ENCODE data around the gene CAMTA1. TPM values are rescaled to one million over a fixed set of nuclear protein-coding genes. Genes with fewer than 3 reads are reported as not detected.

CAMTA1 gene
- total RNA-seq, 2 donors from 2014 or later: 109 to 128 TPM

GRCh38 chr1:7644086-7644485 lies 858.8 kb downstream of the CAMTA1 start:
- intact Hi-C loops (cut with DNase I): loop anchor here (10.0 kb wide), 3 partner anchors 189 to 919 kb away; no protein-coding TSS in a partner anchor
- ATAC-seq: no peak
- DNase-seq: no peak

- intact Hi-C loops (cut with DNase I): loop anchor here (5.0 to 10.0 kb wide), 4 partner anchors 63 to 920 kb away; no protein-coding TSS in a partner anchor
- peak; percentile 62 for DNase-seq
- ATAC-seq: peak; percentile 69 to 72
These were observed 859.9 kb downstream of the CAMTA1 start for GRCh38 chr1:7644961-7645750.

GRCh38 chr1:7645751-7646048 lies 860.4 kb downstream of the CAMTA1 start:
- no peak for DNase-seq
- ATAC-seq: no peak
- intact Hi-C loops (cut with DNase I): loop anchor here (2.0 to 10.0 kb wide), 5 partner anchors 63 to 921 kb away; no protein-coding TSS in a partner anchor

- intact Hi-C loops (cut with DNase I): loop anchor here (2.0 to 10.0 kb wide), 5 partner anchors 64 to 921 kb away; no protein-coding TSS in a partner anchor
- DNase-seq: no peak
- ATAC-seq: no peak
These were observed 860.9 kb downstream of the CAMTA1 start for GRCh38 chr1:7646164-7646563.

GRCh38 chr1:7646981-7647901 lies 862.0 kb downstream of the CAMTA1 start:
- intact Hi-C loops (cut with DNase I): loop anchor here (1.0 to 10.0 kb wide), 6 partner anchors 65 to 922 kb away; no protein-coding TSS in a partner anchor
- peak in 1 of 2 donors; percentile 48 for ATAC-seq
- peak; percentile 76 for DNase-seq

GRCh38 chr1:7648761-7649384 lies 863.6 kb downstream of the CAMTA1 start:
- ATAC-seq: no peak
- DNase-seq: peak; percentile 65
- intact Hi-C loops (cut with DNase I): loop anchor here (5.0 to 10.0 kb wide), 4 partner anchors 67 to 924 kb away; no protein-coding TSS in a partner anchor

GRCh38 chr1:7650801-7651200 lies 865.5 kb downstream of the CAMTA1 start:
- intact Hi-C loops (cut with DNase I): no loop called here
- DNase-seq: no peak
- no peak for ATAC-seq

- no peak for DNase-seq
- intact Hi-C loops (cut with DNase I): no loop called here
- ATAC-seq: no peak
These were observed 865.9 kb downstream of the CAMTA1 start for GRCh38 chr1:7651203-7651602.

- DNase-seq (no peak), ATAC-seq (no peak)
- intact Hi-C loops (cut with DNase I): no loop called here
These were observed 866.8 kb downstream of the CAMTA1 start for GRCh38 chr1:7652061-7652460.

GRCh38 chr1:7652515-7653098 lies 867.4 kb downstream of the CAMTA1 start:
- no peak for DNase-seq
- ATAC-seq: no peak
- intact Hi-C loops (cut with DNase I): no loop called here

- intact Hi-C loops (cut with DNase I): no loop called here
- no peak for ATAC-seq
- no peak for DNase-seq
These were observed 869.5 kb downstream of the CAMTA1 start for GRCh38 chr1:7654725-7655124.

- intact Hi-C loops (cut with DNase I): no loop called here
- ATAC-seq: no peak
These were observed 870.1 kb downstream of the CAMTA1 start for GRCh38 chr1:7655354-7655753.

GRCh38 chr1:7656557-7657215 lies 871.4 kb downstream of the CAMTA1 start:
- no peak for ATAC-seq
- no peak for DNase-seq
- intact Hi-C loops (cut with DNase I): no loop called here

More at GRCh38 chr1:7655354-7655753, 870.1 kb downstream of the CAMTA1 start:
- DNase-seq: no peak

- intact Hi-C loops (cut with DNase I): no loop called here
- no peak for ATAC-seq
- no peak for DNase-seq
These were observed 872.2 kb downstream of the CAMTA1 start for GRCh38 chr1:7657287-7658016.

- ATAC-seq (no peak), DNase-seq (no peak)
- intact Hi-C loops (cut with DNase I): no loop called here
These were observed 872.8 kb downstream of the CAMTA1 start for GRCh38 chr1:7658099-7658498.

- no peak for DNase-seq
- ATAC-seq: no peak
- intact Hi-C loops (cut with DNase I): no loop called here
These were observed 874.3 kb downstream of the CAMTA1 start for GRCh38 chr1:7659514-7659913.

GRCh38 chr1:7663451-7664146 lies 878.3 kb downstream of the CAMTA1 start:
- no peak for DNase-seq
- intact Hi-C loops (cut with DNase I): loop anchor here in 1 of 2 donors (10.0 kb wide), 1 partner anchor 241 kb away; no protein-coding TSS in a partner anchor
- no peak for ATAC-seq
